NK-92 (cell line): ENCODE results near the gene UBE2Q1.
"Not testable (repeated sequence)": the region's sequence is repeated elsewhere in the genome, so short reads cannot be mapped to it uniquely, and the experiment has no call there.

ENCODE experiments used
- DNase-seq: peaks from one replicate; lab custom pipeline; 2025; ENCODE audit not compliant: unreplicated experiment; lab: John Stamatoyannopoulos, UW

UBE2Q1 gene

GRCh38 chr1:154551474-154551873 is 7.0 kb downstream of the UBE2Q1 start:
- no peak for DNase-seq

GRCh38 chr1:154550657-154551056 is 7.8 kb downstream of the UBE2Q1 start:
- no peak for DNase-seq

GRCh38 chr1:154550070-154550469 is 8.4 kb downstream of the UBE2Q1 start:
- no peak for DNase-seq

GRCh38 chr1:154549202-154549770 is 9.2 kb downstream of the UBE2Q1 start:
- no peak for DNase-seq

- DNase-seq = no peak
Observed at GRCh38 chr1:154548028-154548427, 10.4 kb downstream of the UBE2Q1 start.

- DNase-seq = no peak
Observed at GRCh38 chr1:154547105-154547732, 11.2 kb downstream of the UBE2Q1 start.

- no peak for DNase-seq
Observed at GRCh38 chr1:154546264-154547063, 12.0 kb downstream of the UBE2Q1 start.

GRCh38 chr1:154541231-154541630 is 17.2 kb downstream of the UBE2Q1 start:
- no peak for DNase-seq

- DNase-seq = no peak
Observed at GRCh38 chr1:154539486-154540483, 18.7 kb downstream of the UBE2Q1 start.

- DNase-seq = no peak
Observed at GRCh38 chr1:154536570-154536969, 21.9 kb downstream of the UBE2Q1 start.

- no peak for DNase-seq
Observed at GRCh38 chr1:154533952-154534844, 24.3 kb downstream of the UBE2Q1 start.

- not testable (repeated sequence) for DNase-seq
Observed at GRCh38 chr1:154531950-154532349, 26.5 kb downstream of the UBE2Q1 start.

GRCh38 chr1:154529308-154529707 is 29.2 kb downstream of the UBE2Q1 start:
- DNase-seq = no peak

- no peak for DNase-seq
Observed at GRCh38 chr1:154527192-154527591, 31.3 kb downstream of the UBE2Q1 start.

GRCh38 chr1:154524881-154525280 is 33.6 kb downstream of the UBE2Q1 start:
- DNase-seq = no peak

GRCh38 chr1:154521695-154522094 is 36.8 kb downstream of the UBE2Q1 start:
- DNase-seq = no peak

GRCh38 chr1:154520333-154520732 is 38.1 kb downstream of the UBE2Q1 start:
- no peak for DNase-seq

- no peak for DNase-seq
Observed at GRCh38 chr1:154519591-154519991, 38.9 kb downstream of the UBE2Q1 start.

- DNase-seq = no peak
Observed at GRCh38 chr1:154517661-154518060, 40.8 kb downstream of the UBE2Q1 start.

- DNase-seq = no peak
Observed at GRCh38 chr1:154514066-154514553, 44.4 kb downstream of the UBE2Q1 start.
